ENCODE results near the gene IL4. TPM values are rescaled to one million over a fixed set of nuclear protein-coding genes. Genes with fewer than 3 reads are reported as not detected.

The IL4 gene
- total RNA-seq, 1 experiment from 2014 or later: not detected

DNA sequence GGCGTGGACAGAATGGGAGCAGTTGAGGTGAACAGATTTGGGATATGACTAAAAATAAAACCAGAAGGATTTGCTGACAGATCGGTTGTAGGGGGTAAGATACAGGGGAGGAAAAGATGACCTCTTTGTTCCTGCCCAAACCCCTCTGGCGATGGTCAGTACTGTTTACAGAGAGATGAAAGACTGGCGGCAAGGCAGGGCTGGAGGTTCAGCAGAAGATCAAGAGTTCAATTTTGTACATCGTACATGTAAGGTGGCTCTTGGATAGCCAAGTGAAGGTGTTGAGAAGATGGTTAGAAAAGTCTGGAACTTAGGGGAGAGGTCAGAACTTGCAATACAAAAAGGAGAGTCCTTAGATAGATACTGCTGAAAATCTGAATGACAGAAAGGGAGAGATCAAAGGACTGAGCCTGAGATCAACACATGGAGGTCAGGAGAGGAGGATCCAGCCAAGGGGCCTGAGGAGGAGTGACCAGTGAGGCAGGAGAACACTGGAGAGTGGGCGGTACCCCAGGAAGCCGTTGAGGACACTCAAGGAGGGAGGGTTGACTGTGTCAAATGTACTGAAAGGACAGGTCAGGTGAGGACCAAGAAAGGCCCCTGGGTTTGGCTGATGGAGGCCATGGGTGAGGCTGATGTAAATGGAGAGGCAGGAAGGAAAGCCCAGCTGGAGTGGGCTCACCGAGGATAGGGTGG, 7.1 kb downstream of the IL4 start:
- no peaks in the 10 kb centered on the region for H3K27me3 ChIP-seq (ENCODE audit: insufficient read depth, low read depth)
- H3K27ac ChIP-seq: no peak overlapping the region
- peaks cover 12% of the 10 kb centered on the region; the same call in 1 of the 2 replicates for H3F3A ChIP-seq (ENCODE audit: insufficient read depth, low read depth)
- no peak overlapping the region for H3K4me2 ChIP-seq
- no peak overlapping the region for H2AFZ ChIP-seq
- no peak overlapping the region for H3K4me3 ChIP-seq
- DNase-seq: no peak
- no peaks in the 10 kb centered on the region for H3K79me2 ChIP-seq (ENCODE audit: low read depth)
- no peaks in the 10 kb centered on the region for H3K36me3 ChIP-seq (ENCODE audit: low read depth)
- H4K20me1 ChIP-seq (ENCODE audit: insufficient read depth): no peaks in the 10 kb centered on the region
- H3K9me2 ChIP-seq (ENCODE audit: insufficient read depth): no peaks in the 10 kb centered on the region
- ChIA-PET POLR2A (ENCODE audit: unreplicated experiment) (no interaction called here), CTCF (no interaction called here)
- intact Hi-C loops (cut with micrococcal nuclease; ENCODE audit: unreplicated experiment): no loop called here
- peaks cover 11% of the 10 kb centered on the region for H3K4me1 ChIP-seq (replicated peaks; ENCODE audit: insufficient read depth)
- no peaks in the 10 kb centered on the region for H3K9me3 ChIP-seq (ENCODE audit: insufficient read depth, low read depth)
- no TSS peak for BruUV-seq (replicated peaks)
- TF ChIP-seq, protein P1, sequence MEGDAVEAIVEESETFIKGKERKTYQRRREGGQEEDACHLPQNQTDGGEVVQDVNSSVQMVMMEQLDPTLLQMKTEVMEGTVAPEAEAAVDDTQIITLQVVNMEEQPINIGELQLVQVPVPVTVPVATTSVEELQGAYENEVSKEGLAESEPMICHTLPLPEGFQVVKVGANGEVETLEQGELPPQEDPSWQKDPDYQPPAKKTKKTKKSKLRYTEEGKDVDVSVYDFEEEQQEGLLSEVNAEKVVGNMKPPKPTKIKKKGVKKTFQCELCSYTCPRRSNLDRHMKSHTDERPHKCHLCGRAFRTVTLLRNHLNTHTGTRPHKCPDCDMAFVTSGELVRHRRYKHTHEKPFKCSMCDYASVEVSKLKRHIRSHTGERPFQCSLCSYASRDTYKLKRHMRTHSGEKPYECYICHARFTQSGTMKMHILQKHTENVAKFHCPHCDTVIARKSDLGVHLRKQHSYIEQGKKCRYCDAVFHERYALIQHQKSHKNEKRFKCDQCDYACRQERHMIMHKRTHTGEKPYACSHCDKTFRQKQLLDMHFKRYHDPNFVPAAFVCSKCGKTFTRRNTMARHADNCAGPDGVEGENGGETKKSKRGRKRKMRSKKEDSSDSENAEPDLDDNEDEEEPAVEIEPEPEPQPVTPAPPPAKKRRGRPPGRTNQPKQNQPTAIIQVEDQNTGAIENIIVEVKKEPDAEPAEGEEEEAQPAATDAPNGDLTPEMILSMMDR (conservative IDR thresholded peaks at IDR 0.05): no peak
- TF ChIP-seq EZH2 (IDR thresholded peaks at IDR 0.05; ENCODE audit: low read depth): no peak

DNA sequence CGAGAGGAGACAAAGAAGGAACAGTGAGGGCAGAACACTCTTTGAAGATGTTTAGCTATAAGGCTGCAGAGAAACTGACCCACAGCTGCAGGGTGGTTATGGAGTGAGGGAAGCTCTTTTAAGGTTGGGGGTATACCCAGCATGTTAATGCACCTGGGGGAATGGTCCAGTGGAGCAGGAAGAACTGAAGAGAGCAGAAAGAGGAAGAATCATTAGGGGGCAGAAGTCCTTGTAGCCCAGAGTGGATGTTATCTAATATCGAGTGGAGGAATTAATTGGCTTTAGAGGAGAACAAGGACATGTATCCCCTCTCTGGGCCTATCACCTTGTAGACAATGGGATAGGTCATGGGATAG, 7.7 kb downstream of the IL4 start:
- TF ChIP-seq, protein P1 (conservative IDR thresholded peaks at IDR 0.05): no peak
- TF ChIP-seq EZH2 (IDR thresholded peaks at IDR 0.05; ENCODE audit: low read depth): no peak
- DNase-seq: no peak
- Histone ChIP-seq H3K9me3 (ENCODE audit: insufficient read depth, low read depth) (no peaks in the 10 kb centered on the region), H3K36me3 (ENCODE audit: low read depth) (no peaks in the 10 kb centered on the region), H3K4me1 (replicated peaks; ENCODE audit: insufficient read depth) (peaks cover 11% of the 10 kb centered on the region), H3F3A (ENCODE audit: insufficient read depth, low read depth) (peaks cover 12% of the 10 kb centered on the region; the same call in 1 of the 2 replicates), H3K27ac (no peak overlapping the region), H4K20me1 (ENCODE audit: insufficient read depth) (no peaks in the 10 kb centered on the region), H3K4me3 (no peak overlapping the region), H3K27me3 (ENCODE audit: insufficient read depth, low read depth) (no peaks in the 10 kb centered on the region), H2AFZ (no peak overlapping the region), H3K9me2 (ENCODE audit: insufficient read depth) (no peaks in the 10 kb centered on the region), H3K4me2 (no peak overlapping the region), H3K79me2 (ENCODE audit: low read depth) (no peaks in the 10 kb centered on the region)
- ChIA-PET CTCF (no interaction called here), POLR2A (ENCODE audit: unreplicated experiment) (no interaction called here)
- intact Hi-C loops (cut with micrococcal nuclease; ENCODE audit: unreplicated experiment): no loop called here
- no TSS peak for BruUV-seq (replicated peaks)

DNA sequence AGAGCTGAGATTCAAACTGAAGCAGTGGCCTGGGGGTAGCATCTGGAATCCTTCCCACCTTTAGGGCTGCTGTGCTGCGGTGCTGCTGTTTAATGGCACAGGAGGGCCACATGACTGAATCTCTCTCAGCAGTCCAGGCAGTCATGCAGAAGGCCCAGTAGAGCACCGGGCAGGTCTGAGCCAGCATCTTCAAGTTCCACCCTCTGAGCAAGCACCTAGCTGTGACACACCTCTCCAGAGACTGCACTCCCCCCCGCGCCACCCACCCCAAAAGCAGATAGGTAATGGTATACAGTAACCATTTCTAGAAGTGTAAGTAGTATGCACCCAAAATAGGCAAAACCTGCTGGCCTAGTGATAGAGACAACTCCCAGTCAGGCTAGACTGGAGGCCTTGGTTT, 8.2 kb downstream of the IL4 start:
- POLR2A ChIA-PET (ENCODE audit: unreplicated experiment): no interaction called here
- BruUV-seq (replicated peaks): no TSS peak
- no peaks in the 10 kb centered on the region for H3K9me3 ChIP-seq (ENCODE audit: insufficient read depth, low read depth)
- H3F3A ChIP-seq (ENCODE audit: insufficient read depth, low read depth): peaks cover 9% of the 10 kb centered on the region; the same call in 1 of the 2 replicates
- H3K79me2 ChIP-seq (ENCODE audit: low read depth): no peaks in the 10 kb centered on the region
- DNase-seq: no peak
- no peaks in the 10 kb centered on the region for H3K9me2 ChIP-seq (ENCODE audit: insufficient read depth)
- peaks cover 6% of the 10 kb centered on the region for H3K4me1 ChIP-seq (replicated peaks; ENCODE audit: insufficient read depth)
- H3K4me3 ChIP-seq: no peak overlapping the region
- H3K27me3 ChIP-seq (ENCODE audit: insufficient read depth, low read depth): no peaks in the 10 kb centered on the region
- no peak overlapping the region for H2AFZ ChIP-seq
- no peaks in the 10 kb centered on the region for H4K20me1 ChIP-seq (ENCODE audit: insufficient read depth)
- intact Hi-C loops (cut with micrococcal nuclease; ENCODE audit: unreplicated experiment): no loop called here
- TF ChIP-seq, protein P1 (conservative IDR thresholded peaks at IDR 0.05): no peak
- no peak for TF ChIP-seq EZH2 (IDR thresholded peaks at IDR 0.05; ENCODE audit: low read depth)
- H3K4me2 ChIP-seq: no peak overlapping the region
- CTCF ChIA-PET: no interaction called here
- no peak overlapping the region for H3K27ac ChIP-seq
- no peaks in the 10 kb centered on the region for H3K36me3 ChIP-seq (ENCODE audit: low read depth)

Measured in PC-9 (cell line).